Measurements from ENCODE around the gene PDRG1. TPM values are rescaled to one million over a fixed set of nuclear protein-coding genes. Genes with fewer than 3 reads are reported as not detected.

Gene PDRG1
- total and polyA plus RNA-seq, 2 donors (not counting 3 experiments of a cell fraction or from before 2014, with no cell fraction given): 14.6 to 17.0 TPM

DNA sequence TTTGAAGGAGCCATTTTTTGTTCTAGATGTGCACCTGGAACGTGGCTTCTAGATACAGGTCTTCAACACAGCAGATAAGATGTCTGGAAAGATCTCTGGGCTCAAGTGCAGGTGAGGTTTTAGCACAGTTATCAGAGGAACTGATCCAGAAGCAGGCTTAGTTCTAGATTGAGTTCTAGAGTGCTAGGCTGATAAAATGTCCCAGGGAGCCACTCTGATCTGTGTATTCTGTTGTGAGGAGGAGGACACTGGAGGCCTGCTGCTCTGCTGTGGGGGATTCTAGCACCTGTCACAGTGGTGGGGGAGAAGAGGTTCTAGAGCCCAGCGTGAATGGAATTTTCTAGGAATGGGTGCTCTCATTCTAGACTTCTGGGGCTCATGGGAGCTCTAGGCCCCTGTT lies 46.4 kb upstream of the PDRG1 start:
- POLR2A ChIA-PET: no interaction called here
- H3K9ac ChIP-seq (replicated peaks; ENCODE audit: extremely low read depth, insufficient read depth, low read length): no peak overlapping the region
- no peak overlapping the region for H3K4me3 ChIP-seq (replicated peaks in 1 of 3; ENCODE audit: insufficient read depth in 1 of 3, low read depth in 1 of 3, low read length in 3 of 3)
- H3K4me2 ChIP-seq (ENCODE audit: insufficient read depth, low read length): no peak overlapping the region
- no peaks in the 10 kb centered on the region for H3K36me3 ChIP-seq (ENCODE audit: control insufficient read depth in 2 of 2, extremely low read depth in 1 of 2, insufficient read depth in 2 of 2, low read length in 2 of 2)
- no peaks in the 10 kb centered on the region for H3K4me1 ChIP-seq (ENCODE audit: control insufficient read depth, extremely low read depth, insufficient read depth, low read length)
- H3K9me1 ChIP-seq (replicated peaks; ENCODE audit: control insufficient read depth, extremely low read depth, insufficient read depth, low read length): no peaks in the 10 kb centered on the region
- CTCF ChIA-PET: no interaction called here
- no peak overlapping the region for H2AFZ ChIP-seq (ENCODE audit: low read depth, low read length)
- peaks cover 19 to 24% of the 10 kb centered on the region in 2 experiments for H3K27me3 ChIP-seq (ENCODE audit: control insufficient read depth in 2 of 2, insufficient read depth in 2 of 2, low read length in 2 of 2)
- H3K27ac ChIP-seq (ENCODE audit: insufficient read depth, low read depth, low read length): no peak overlapping the region
- H3K9me3 ChIP-seq (replicated peaks; ENCODE audit: control insufficient read depth, insufficient read depth, low read length): no peaks in the 10 kb centered on the region
- intact Hi-C loops (cut with micrococcal nuclease) (no loop called here), dilution Hi-C loops (cut with MboI; ENCODE audit: extremely low pct_ligation_motif_present, low sequenced_read_pairs) (no loop called here)
- BruUV-seq (replicated peaks): no TSS peak
- no peak for FAIRE-seq
- TF ChIP-seq POLR2AphosphoS5 (IDR thresholded peaks at IDR 0.05; ENCODE audit: insufficient read depth, low read depth, low read length) (no peak), MAX (IDR thresholded peaks at IDR 0.05; ENCODE audit: insufficient read depth, insufficient read length) (no peak), POLR2A (IDR thresholded peaks at IDR 0.05; ENCODE audit: low read depth, low read length) (no peak), FOS (IDR thresholded peaks at IDR 0.05; ENCODE audit: borderline replicate concordance, insufficient read depth, low read length) (no peak)
- TF ChIP-seq, protein P1, sequence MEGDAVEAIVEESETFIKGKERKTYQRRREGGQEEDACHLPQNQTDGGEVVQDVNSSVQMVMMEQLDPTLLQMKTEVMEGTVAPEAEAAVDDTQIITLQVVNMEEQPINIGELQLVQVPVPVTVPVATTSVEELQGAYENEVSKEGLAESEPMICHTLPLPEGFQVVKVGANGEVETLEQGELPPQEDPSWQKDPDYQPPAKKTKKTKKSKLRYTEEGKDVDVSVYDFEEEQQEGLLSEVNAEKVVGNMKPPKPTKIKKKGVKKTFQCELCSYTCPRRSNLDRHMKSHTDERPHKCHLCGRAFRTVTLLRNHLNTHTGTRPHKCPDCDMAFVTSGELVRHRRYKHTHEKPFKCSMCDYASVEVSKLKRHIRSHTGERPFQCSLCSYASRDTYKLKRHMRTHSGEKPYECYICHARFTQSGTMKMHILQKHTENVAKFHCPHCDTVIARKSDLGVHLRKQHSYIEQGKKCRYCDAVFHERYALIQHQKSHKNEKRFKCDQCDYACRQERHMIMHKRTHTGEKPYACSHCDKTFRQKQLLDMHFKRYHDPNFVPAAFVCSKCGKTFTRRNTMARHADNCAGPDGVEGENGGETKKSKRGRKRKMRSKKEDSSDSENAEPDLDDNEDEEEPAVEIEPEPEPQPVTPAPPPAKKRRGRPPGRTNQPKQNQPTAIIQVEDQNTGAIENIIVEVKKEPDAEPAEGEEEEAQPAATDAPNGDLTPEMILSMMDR (IDR thresholded peaks at IDR 0.05; ENCODE audit: extremely low read depth in 1 of 2, insufficient read depth in 1 of 2, low read depth in 1 of 2, low read length in 2 of 2): no peak
- H4K20me1 ChIP-seq (replicated peaks; ENCODE audit: control insufficient read depth, extremely low read depth, insufficient read depth, low read length): no peaks in the 10 kb centered on the region
- DNase-seq (ENCODE audit: low read depth, low spot score): no peak
- H3K79me2 ChIP-seq (ENCODE audit: control insufficient read depth, insufficient read depth, low read length): no peaks in the 10 kb centered on the region

GRCh38 chr20:31996996-31997395 lies 45.1 kb upstream of the PDRG1 start:
- DNase-seq (ENCODE audit: low read depth, low spot score): no peak
- ChIA-PET CTCF (no interaction called here), POLR2A (no interaction called here)
- Histone ChIP-seq H3K27me3 (ENCODE audit: control insufficient read depth in 2 of 2, insufficient read depth in 2 of 2, low read length in 2 of 2) (peaks cover 23 to 31% of the 10 kb centered on the region in 2 experiments), H3K9me3 (replicated peaks; ENCODE audit: control insufficient read depth, insufficient read depth, low read length) (no peaks in the 10 kb centered on the region), H3K9me1 (replicated peaks; ENCODE audit: control insufficient read depth, extremely low read depth, insufficient read depth, low read length) (no peaks in the 10 kb centered on the region), H3K4me1 (ENCODE audit: control insufficient read depth, extremely low read depth, insufficient read depth, low read length) (no peaks in the 10 kb centered on the region), H4K20me1 (replicated peaks; ENCODE audit: control insufficient read depth, extremely low read depth, insufficient read depth, low read length) (no peaks in the 10 kb centered on the region), H3K36me3 (ENCODE audit: control insufficient read depth in 2 of 2, extremely low read depth in 1 of 2, insufficient read depth in 2 of 2, low read length in 2 of 2) (no peaks in the 10 kb centered on the region), H3K79me2 (ENCODE audit: control insufficient read depth, insufficient read depth, low read length) (no peaks in the 10 kb centered on the region), H3K27ac (ENCODE audit: insufficient read depth, low read depth, low read length) (no peak overlapping the region), H3K4me2 (ENCODE audit: insufficient read depth, low read length) (no peak overlapping the region), H3K9ac (replicated peaks; ENCODE audit: extremely low read depth, insufficient read depth, low read length) (no peak overlapping the region), H2AFZ (ENCODE audit: low read depth, low read length) (no peak overlapping the region), H3K4me3 (replicated peaks in 1 of 3; ENCODE audit: insufficient read depth in 1 of 3, low read depth in 1 of 3, low read length in 3 of 3) (no peak overlapping the region)
- dilution Hi-C loops (cut with MboI; ENCODE audit: extremely low pct_ligation_motif_present, low sequenced_read_pairs): no loop called here
- intact Hi-C loops (cut with micrococcal nuclease): no loop called here
- TF ChIP-seq FOS (IDR thresholded peaks at IDR 0.05; ENCODE audit: borderline replicate concordance, insufficient read depth, low read length) (no peak), GATA2 (IDR thresholded peaks at IDR 0.05; ENCODE audit: insufficient read depth, insufficient read length, low read depth, low read length) (no peak), JUN (IDR thresholded peaks at IDR 0.05; ENCODE audit: borderline replicate concordance, insufficient read depth, insufficient read length, low read depth) (no peak), EZH2 (IDR thresholded peaks at IDR 0.05; ENCODE audit: borderline replicate concordance, low read depth, low read length, severe bottlenecking) (no peak), POLR2AphosphoS5 (IDR thresholded peaks at IDR 0.05; ENCODE audit: insufficient read depth, low read depth, low read length) (no peak), MAX (IDR thresholded peaks at IDR 0.05; ENCODE audit: insufficient read depth, insufficient read length) (no peak), POLR2A (IDR thresholded peaks at IDR 0.05; ENCODE audit: low read depth, low read length) (no peak), MYC (IDR thresholded peaks at IDR 0.05; ENCODE audit: low read depth, low read length) (no peak)
- TF ChIP-seq, protein P1 (IDR thresholded peaks at IDR 0.05; ENCODE audit: extremely low read depth in 1 of 2, insufficient read depth in 1 of 2, low read depth in 1 of 2, low read length in 2 of 2): no peak
- BruUV-seq (replicated peaks): no TSS peak
- FAIRE-seq: no peak
